IMR-90 (cell line): ENCODE measurements around the gene WBP1. TPM values are rescaled to one million over a fixed set of nuclear protein-coding genes. Genes with fewer than 3 reads are reported as not detected.

Source experiments
- ATAC-seq: fragments of 200-7000 bp; cut with Tn5 transposase; 2 replicates; pipeline ENCODE4 v1.9.1; 2020; ENCODE audit warnings: low read depth, mild to moderate bottlenecking, moderate library complexity
- BruUV-seq: library from RNA; stranded (reverse); fragments of 400-500 nt; replicated peaks from 2 replicates; lab custom pipeline; 2021; lab: Mats Ljungman, UMichigan
- CTCF ChIA-PET: fragments of 300-600 bp; formaldehyde crosslinking; extraction: SDS; loops from one replicate; lab custom pipeline; 2021; ENCODE audit warnings: antibody characterized with exemption; lab: Yijun Ruan, JAX
- POLR2A ChIA-PET: fragments of 300-600 bp; sonication (Branson Sonifier 250); formaldehyde crosslinking; loops from one replicate; lab custom pipeline; 2022; ENCODE audit warnings: antibody characterized with exemption; ENCODE audit not compliant: unreplicated experiment; lab: Charles Lee
- DNase-seq: peaks from one replicate; pipeline ENCODE4 v3.0.0; 2013
- H2AFZ ChIP-seq: replicated peaks from 2 replicates; pipeline ENCODE3; 2013; ENCODE audit warnings: low read length, mild to moderate bottlenecking; ENCODE audit not compliant: poor library complexity
- H2AK5ac ChIP-seq: 2 replicates; pipeline ENCODE4 v1.6.1; 2013; ENCODE audit warnings: low read depth, low read length, inconsistent platforms
- H2AK9ac ChIP-seq: replicated peaks from 2 replicates; pipeline ENCODE3; 2013; ENCODE audit warnings: mild to moderate bottlenecking, low read depth, low read length, moderate library complexity; ENCODE audit not compliant: poor library complexity
- H2BK120ac ChIP-seq: 2 replicates; pipeline ENCODE4 v1.6.1; 2013; ENCODE audit warnings: low read depth, low read length, inconsistent platforms
- H2BK15ac ChIP-seq: 3 replicates; pipeline ENCODE4 v1.6.1; 2013; ENCODE audit warnings: low read depth, low read length, inconsistent platforms
- H2BK20ac ChIP-seq: 2 replicates; pipeline ENCODE4 v1.6.1; 2013; ENCODE audit warnings: low read depth, mild to moderate bottlenecking, inconsistent platforms, low read length, moderate library complexity
- H2BK5ac ChIP-seq: 2 replicates; pipeline ENCODE4 v1.6.1; 2013; ENCODE audit warnings: mild to moderate bottlenecking, low read depth, low read length, inconsistent platforms; ENCODE audit not compliant: poor library complexity, severe bottlenecking
- H3K14ac ChIP-seq: replicated peaks from 2 replicates; pipeline ENCODE4 v1.6.1; 2013; ENCODE audit warnings: low read depth, low read length, inconsistent platforms
- H3K18ac ChIP-seq: 2 replicates; pipeline ENCODE4 v1.6.1; 2013; ENCODE audit warnings: low read depth, low read length, control low read depth
- H3K23ac ChIP-seq: 2 replicates; pipeline ENCODE4 v1.6.1; 2013; ENCODE audit warnings: low read depth, low read length, inconsistent platforms
- H3K27ac ChIP-seq: 2 replicates; pipeline ENCODE4 v1.5.1; 2013; ENCODE audit warnings: mild to moderate bottlenecking, control low read depth, low read length; ENCODE audit not compliant: insufficient read depth
- H3K27me3 ChIP-seq: 2 replicates; pipeline ENCODE4 v1.6.1; 2013; ENCODE audit warnings: low read length; ENCODE audit not compliant: control insufficient read depth, insufficient read depth
- H3K36me3 ChIP-seq: 2 replicates; pipeline ENCODE4 v1.6.1; 2013; ENCODE audit warnings: low read length, mixed read lengths; ENCODE audit not compliant: control insufficient read depth, insufficient read depth
- H3K4ac ChIP-seq: 2 replicates; pipeline ENCODE4 v1.6.1; 2013; ENCODE audit warnings: low read depth, low read length, inconsistent platforms
- H3K4me1 ChIP-seq: 2 replicates; pipeline ENCODE4 v1.6.1; 2013; ENCODE audit warnings: low read length, mixed read lengths; ENCODE audit not compliant: control insufficient read depth, insufficient read depth
- H3K4me2 ChIP-seq: 2 replicates; pipeline ENCODE4 v1.6.1; 2013; ENCODE audit warnings: low read depth, mild to moderate bottlenecking, control low read depth, low read length, moderate library complexity
- H3K4me3 ChIP-seq: 2 replicates; pipeline ENCODE4 v1.5.1; 2013; ENCODE audit warnings: low read depth, mild to moderate bottlenecking, control low read depth, low read length, moderate library complexity; ENCODE audit not compliant: insufficient read depth
- H3K56ac ChIP-seq: 2 replicates; pipeline ENCODE4 v1.6.1; 2013; ENCODE audit warnings: low read length, inconsistent platforms; ENCODE audit not compliant: insufficient read depth; ENCODE audit errors: extremely low read depth
- H3K79me1 ChIP-seq, 2 experiments: 2 replicates each; pipeline ENCODE4 v1.6.1; 2013; ENCODE audit warnings: low read length in 2 of 2, inconsistent platforms in 1 of 2, low read depth in 1 of 2
- H3K9ac ChIP-seq: 2 replicates; pipeline ENCODE4 v1.6.1; 2013; ENCODE audit warnings: low read depth, low read length, control low read depth
- H3K9me1 ChIP-seq: 2 replicates; pipeline ENCODE4 v1.6.1; 2013; ENCODE audit warnings: low read length, inconsistent platforms; ENCODE audit not compliant: insufficient read depth
- H3K9me3 ChIP-seq: 2 replicates; pipeline ENCODE4 v1.6.1; 2013; ENCODE audit warnings: low read length; ENCODE audit not compliant: control insufficient read depth, insufficient read depth
- H4K20me1 ChIP-seq: 2 replicates; pipeline ENCODE4 v1.6.1; 2013; ENCODE audit warnings: low read length, inconsistent platforms; ENCODE audit not compliant: insufficient read depth
- H4K5ac ChIP-seq: 2 replicates; pipeline ENCODE4 v1.6.1; 2013; ENCODE audit warnings: mild to moderate bottlenecking, low read depth, low read length, control low read depth
- H4K8ac ChIP-seq, 2 experiments: 2 replicates each; pipeline ENCODE4 v1.6.1; 2013; ENCODE audit warnings: low read depth in 2 of 2, low read length in 2 of 2, control low read depth in 1 of 2, inconsistent platforms in 1 of 2
- H4K91ac ChIP-seq: 2 replicates; pipeline ENCODE4 v1.6.1; 2013; ENCODE audit warnings: low read depth, low read length, inconsistent platforms; ENCODE audit not compliant: insufficient read depth
- BHLHE40 ChIP-seq: fragments of 150-350 bp; IDR thresholded peaks from 2 replicates; pipeline ENCODE4 v1.6.1; 2016; ENCODE audit warnings: mild to moderate bottlenecking, low read depth, low read length
- CEBPB ChIP-seq: IDR thresholded peaks from 2 replicates; pipeline ENCODE4 v1.6.1; 2012; ENCODE audit warnings: low read depth, low read length, improper control_type of control experiment
- FOS ChIP-seq: fragments of 150-350 bp; IDR thresholded peaks from 2 replicates; pipeline ENCODE4 v1.6.1; 2016; ENCODE audit warnings: low read depth, low read length
- MAFK ChIP-seq: IDR thresholded peaks from 2 replicates; pipeline ENCODE4 v1.6.1; 2012; ENCODE audit warnings: low read depth, low read length, improper control_type of control experiment
- MAZ ChIP-seq: IDR thresholded peaks from 2 replicates; pipeline ENCODE4 v1.6.1; 2012; ENCODE audit warnings: low read depth, mild to moderate bottlenecking, low read length, improper control_type of control experiment, moderate library complexity, borderline replicate concordance
- MXI1 ChIP-seq: IDR thresholded peaks from 2 replicates; pipeline ENCODE4 v1.6.1; 2012; ENCODE audit warnings: low read depth, mild to moderate bottlenecking, low read length, moderate library complexity, borderline replicate concordance
- NFE2L2 ChIP-seq: fragments of 150-350 bp; IDR thresholded peaks from 2 replicates; pipeline ENCODE4 v1.6.1; 2016; ENCODE audit warnings: low read depth, mild to moderate bottlenecking, low read length
- RAD21 ChIP-seq: IDR thresholded peaks from 2 replicates; pipeline ENCODE4 v1.6.1; 2012; ENCODE audit warnings: low read length, improper control_type of control experiment
- RCOR1 ChIP-seq: IDR thresholded peaks from 2 replicates; pipeline ENCODE4 v1.6.1; 2012; ENCODE audit warnings: mild to moderate bottlenecking, low read length, improper control_type of control experiment; ENCODE audit not compliant: insufficient replicate concordance
- SMC3 ChIP-seq: fragments of 150-350 bp; IDR thresholded peaks from 2 replicates; pipeline ENCODE4 v1.6.1; 2016; ENCODE audit warnings: low read depth, mild to moderate bottlenecking, antibody characterized with exemption, low read length, moderate library complexity
- USF2 ChIP-seq: fragments of 150-350 bp; IDR thresholded peaks from 2 replicates; pipeline ENCODE4 v1.6.1; 2017; ENCODE audit warnings: mild to moderate bottlenecking, antibody characterized with exemption, low read length, low read depth
- WGBS, 2 experiments: methylation state at CpG; one replicate each; pipeline versions ENCODE4 v1.1.5 to v1.1.7; 2013; ENCODE audit warnings: missing lambda C conversion rate in 2 of 2; ENCODE audit not compliant: insufficient read length in 1 of 2; ENCODE audit errors: extremely low coverage in 2 of 2; 5-methylcytosine and 5-hydroxymethylcytosine counted together
- dilution Hi-C: fragments of 300-500 bp; cut with HindIII; formaldehyde crosslinking; loops from one replicate; pipeline ENCODE4 v1.14.3; 2018; ENCODE audit warnings: low sequenced_read_pairs; ENCODE audit not compliant: unreplicated experiment
- in situ Hi-C: fragments of 300-500 bp; cut with MboI; formaldehyde crosslinking; loops from 3 replicates; pipeline ENCODE4 v1.14.3; 2019; ENCODE audit warnings: low sequenced_read_pairs, inconsistent platforms, mixed read lengths
- intact Hi-C: fragments of 100-400 bp; cut with micrococcal nuclease; formaldehyde crosslinking; loops from 2 replicates; pipeline ENCODE4 v1.10.0; 2022
- polyA plus RNA-seq, 3 experiments: library from polyadenylated mRNA; depleted of rRNA; stranded (reverse); fragments of >200 nt; gene quantifications; 2 replicates each; pipeline ENCODE4 v1.2.3, GENCODE V29; 2012; ENCODE audit warnings: low replicate concordance in 1 of 3
- total RNA-seq: library from RNA; depleted of rRNA; stranded (reverse); fragments of >200 nt; gene quantifications from 2 replicates; pipeline ENCODE4 v1.2.3, GENCODE V29; 2012
- TF ChIP-seq, protein P1 (sequence below): conservative IDR thresholded peaks from 2 replicates; pipeline ENCODE4 v1.5.1; 2012; ENCODE audit warnings: mild to moderate bottlenecking, low read depth, low read length, improper control_type of control experiment

WBP1 gene
- total and polyA plus RNA-seq, 2 of the 4 experiments (the other 2 are of a cell fraction): 22.9 to 78.5 TPM

- Histone ChIP-seq H3K36me3 (peaks cover 3% of the 10 kb centered on the region; the same call in 1 of the 2 replicates), H3K9me1 (peaks cover 7% of the 10 kb centered on the region), H2BK20ac (no peak overlapping the region), H3K9ac (no peak overlapping the region), H3K4me3 (no peak overlapping the region), H2AK5ac (no peak overlapping the region), H2AK9ac (no peak overlapping the region), H4K8ac (no peak overlapping the region), H3K27me3 (peaks cover 12% of the 10 kb centered on the region), H3K9me3 (no peaks in the 10 kb centered on the region), H3K23ac (no peak overlapping the region), H3K14ac (no peak overlapping the region), H2BK120ac (no peak overlapping the region), H4K20me1 (no peaks in the 10 kb centered on the region), H3K18ac (no peak overlapping the region), H3K4me2 (no peak overlapping the region), H3K4ac (no peak overlapping the region), H4K91ac (no peak overlapping the region), H3K56ac (no peak overlapping the region), H3K27ac (no peak overlapping the region), H2BK15ac (no peak overlapping the region), H3K79me1 (peaks cover 2 to 8% of the 10 kb centered on the region in 2 experiments; a peak in 2 of 4 replicates), H2BK5ac (no peak overlapping the region), H2AFZ (no peak overlapping the region), H3K4me1 (peaks cover 3% of the 10 kb centered on the region), H4K5ac (no peak overlapping the region)
- dilution Hi-C loops: no loop called here
- TF ChIP-seq MAZ: no peak
- no peak for TF ChIP-seq CEBPB
- TF ChIP-seq USF2: no peak
- no peak for TF ChIP-seq MXI1
- TF ChIP-seq FOS: no peak
- no peak for TF ChIP-seq BHLHE40
- no peak for TF ChIP-seq NFE2L2
- no peak for TF ChIP-seq SMC3
- TF ChIP-seq RAD21: no peak
- TF ChIP-seq MAFK: no peak
- no peak for TF ChIP-seq RCOR1
- TF ChIP-seq, protein P1, sequence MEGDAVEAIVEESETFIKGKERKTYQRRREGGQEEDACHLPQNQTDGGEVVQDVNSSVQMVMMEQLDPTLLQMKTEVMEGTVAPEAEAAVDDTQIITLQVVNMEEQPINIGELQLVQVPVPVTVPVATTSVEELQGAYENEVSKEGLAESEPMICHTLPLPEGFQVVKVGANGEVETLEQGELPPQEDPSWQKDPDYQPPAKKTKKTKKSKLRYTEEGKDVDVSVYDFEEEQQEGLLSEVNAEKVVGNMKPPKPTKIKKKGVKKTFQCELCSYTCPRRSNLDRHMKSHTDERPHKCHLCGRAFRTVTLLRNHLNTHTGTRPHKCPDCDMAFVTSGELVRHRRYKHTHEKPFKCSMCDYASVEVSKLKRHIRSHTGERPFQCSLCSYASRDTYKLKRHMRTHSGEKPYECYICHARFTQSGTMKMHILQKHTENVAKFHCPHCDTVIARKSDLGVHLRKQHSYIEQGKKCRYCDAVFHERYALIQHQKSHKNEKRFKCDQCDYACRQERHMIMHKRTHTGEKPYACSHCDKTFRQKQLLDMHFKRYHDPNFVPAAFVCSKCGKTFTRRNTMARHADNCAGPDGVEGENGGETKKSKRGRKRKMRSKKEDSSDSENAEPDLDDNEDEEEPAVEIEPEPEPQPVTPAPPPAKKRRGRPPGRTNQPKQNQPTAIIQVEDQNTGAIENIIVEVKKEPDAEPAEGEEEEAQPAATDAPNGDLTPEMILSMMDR: no peak
- BruUV-seq: no TSS peak
- ChIA-PET POLR2A (no interaction called here), CTCF (no interaction called here)
- in situ Hi-C loops: no loop called here
- DNase-seq (no peak), ATAC-seq (no peak)
- intact Hi-C loops: no loop called here
- WGBS, 2 experiments: no CpG with 5 or more reads among the region's 2 CpGs
Measured at GRCh38 chr2:74420006-74420405, 38.2 kb upstream of the WBP1 start.
